Measurements from ENCODE around the gene HDAC7.
"Not testable (repeated sequence)": the region's sequence is repeated elsewhere in the genome, so short reads cannot be mapped to it uniquely, and the experiment has no call there.

HDAC7 gene

GRCh38 chr12:47812797-47813510, 6.7 kb downstream of the HDAC7 start:
- DNase-seq (ENCODE audit: low spot score): peak; percentile 95

GRCh38 chr12:47811581-47812484, 7.9 kb downstream of the HDAC7 start:
- DNase-seq (ENCODE audit: low spot score): peak; percentile 68

- no peak for DNase-seq (ENCODE audit: low spot score)
Observed at GRCh38 chr12:47811072-47811396, 8.7 kb downstream of the HDAC7 start.

- not testable (repeated sequence) for DNase-seq (ENCODE audit: low spot score)
Observed at GRCh38 chr12:47809518-47809917, 10.2 kb downstream of the HDAC7 start.

GRCh38 chr12:47808574-47809365, 10.9 kb downstream of the HDAC7 start:
- DNase-seq (ENCODE audit: low spot score): no peak

GRCh38 chr12:47808050-47808449, 11.7 kb downstream of the HDAC7 start:
- DNase-seq (ENCODE audit: low spot score): peak; percentile 44

- no peak for DNase-seq (ENCODE audit: low spot score)
Observed at GRCh38 chr12:47807338-47807737, 12.4 kb downstream of the HDAC7 start.

- DNase-seq (ENCODE audit: low spot score): peak; percentile 62
Observed at GRCh38 chr12:47805417-47805816, 14.3 kb downstream of the HDAC7 start.

GRCh38 chr12:47804171-47804570, 15.5 kb downstream of the HDAC7 start:
- DNase-seq (ENCODE audit: low spot score): no peak

- no peak for DNase-seq (ENCODE audit: low spot score)
Observed at GRCh38 chr12:47803191-47803875, 16.4 kb downstream of the HDAC7 start.

- no peak for DNase-seq (ENCODE audit: low spot score)
Observed at GRCh38 chr12:47802312-47802711, 17.4 kb downstream of the HDAC7 start.

GRCh38 chr12:47801904-47802246, 17.8 kb downstream of the HDAC7 start:
- no peak for DNase-seq (ENCODE audit: low spot score)

GRCh38 chr12:47801170-47801903, 18.4 kb downstream of the HDAC7 start:
- no peak for DNase-seq (ENCODE audit: low spot score)

- no peak for DNase-seq (ENCODE audit: low spot score)
Observed at GRCh38 chr12:47800582-47800981, 19.1 kb downstream of the HDAC7 start.

- DNase-seq (ENCODE audit: low spot score): no peak
Observed at GRCh38 chr12:47799357-47799955, 20.2 kb downstream of the HDAC7 start.

- no peak for DNase-seq (ENCODE audit: low spot score)
Observed at GRCh38 chr12:47798382-47798948, 21.2 kb downstream of the HDAC7 start.

GRCh38 chr12:47797441-47797840, 22.3 kb downstream of the HDAC7 start:
- DNase-seq (ENCODE audit: low spot score): no peak

- DNase-seq (ENCODE audit: low spot score): no peak
Observed at GRCh38 chr12:47795814-47796411, 23.8 kb downstream of the HDAC7 start.

- no peak for DNase-seq (ENCODE audit: low spot score)
Observed at GRCh38 chr12:47795121-47795813, 24.4 kb downstream of the HDAC7 start.

GRCh38 chr12:47794679-47795078, 25.0 kb downstream of the HDAC7 start:
- no peak for DNase-seq (ENCODE audit: low spot score)

All from hepatic stellate cell (primary cell).